ENCODE measurements around the gene IL10RB.

The IL10RB gene

DNA sequence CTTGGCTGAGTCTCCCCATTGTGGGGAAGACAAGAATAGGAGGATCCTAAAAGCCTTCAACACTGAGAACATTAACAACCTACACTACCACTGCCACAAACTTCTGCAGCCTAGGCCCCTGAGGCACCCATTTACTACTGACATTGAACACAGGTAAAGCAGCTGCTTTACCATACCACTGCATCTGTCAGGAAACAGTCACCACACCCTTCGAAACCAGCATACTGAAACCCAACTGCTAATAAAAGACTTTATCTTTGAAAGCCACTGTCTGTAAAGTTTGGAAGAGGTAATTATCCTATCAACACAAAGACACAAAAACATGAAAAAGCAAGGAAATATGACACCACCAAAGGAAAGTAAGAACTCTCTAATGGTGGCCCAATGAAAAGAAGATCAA is 66.0 kb downstream of the IL10RB start:
- no peak for DNase-seq (ENCODE audit: low spot score)

DNA sequence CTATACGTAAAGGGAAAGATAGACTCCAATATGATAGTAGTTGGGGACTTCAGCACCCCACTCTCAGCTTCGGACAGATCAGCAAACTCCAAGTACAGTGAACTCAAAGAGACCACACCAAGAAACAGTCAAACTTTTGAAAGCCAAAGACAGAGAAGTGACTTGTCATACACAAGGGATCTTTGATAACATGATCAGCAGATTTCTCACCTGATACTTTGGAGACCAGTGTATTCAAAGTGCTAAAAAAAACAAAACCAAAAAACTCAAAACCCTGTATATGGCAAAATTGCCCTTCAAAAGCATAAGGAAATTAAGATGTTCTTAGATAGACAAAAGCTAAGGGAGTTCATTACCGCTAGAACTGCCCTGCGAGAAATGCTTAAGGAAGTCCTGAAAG is 68.0 kb downstream of the IL10RB start:
- no peak for DNase-seq (ENCODE audit: low spot score)

DNA sequence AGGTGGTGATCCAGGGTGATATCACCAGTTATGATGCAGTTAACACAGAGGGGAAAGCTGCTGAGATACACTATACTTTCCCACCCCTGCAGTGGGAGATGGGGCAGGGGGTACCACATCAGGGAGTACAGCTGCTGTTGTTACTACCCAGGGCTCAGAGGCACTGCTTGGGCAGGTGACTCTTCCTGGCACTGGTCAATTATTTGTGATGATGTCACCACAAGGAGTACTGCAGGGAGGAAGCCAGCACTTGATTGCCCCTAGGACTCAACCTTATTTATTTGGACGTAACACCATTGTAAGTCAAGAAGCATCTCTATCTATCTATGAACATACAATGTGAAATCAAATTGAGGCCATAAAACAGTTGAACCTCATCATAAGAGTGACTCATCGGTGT is 68.7 kb downstream of the IL10RB start:
- no peak for DNase-seq (ENCODE audit: low spot score)

DNA sequence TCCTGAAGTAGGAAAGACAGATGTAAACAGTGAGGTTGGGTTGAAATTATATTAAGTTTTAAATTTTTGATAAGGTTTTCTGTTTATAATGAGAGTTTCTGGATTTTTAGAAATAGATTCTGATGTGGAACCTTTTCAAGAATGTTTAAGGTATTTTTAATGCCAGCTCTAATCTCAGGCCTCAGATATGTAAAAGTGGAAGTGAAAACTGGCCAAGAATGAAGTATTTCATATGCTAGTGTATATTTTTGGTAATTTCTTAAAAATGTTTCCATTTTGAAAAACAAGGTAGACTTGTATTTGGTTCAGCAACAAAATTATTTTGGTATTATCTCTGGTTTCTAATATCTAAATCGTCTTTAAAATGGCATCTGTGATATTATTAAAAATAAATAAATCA is 73.0 kb downstream of the IL10RB start:
- DNase-seq (ENCODE audit: low spot score), result no peak

DNA sequence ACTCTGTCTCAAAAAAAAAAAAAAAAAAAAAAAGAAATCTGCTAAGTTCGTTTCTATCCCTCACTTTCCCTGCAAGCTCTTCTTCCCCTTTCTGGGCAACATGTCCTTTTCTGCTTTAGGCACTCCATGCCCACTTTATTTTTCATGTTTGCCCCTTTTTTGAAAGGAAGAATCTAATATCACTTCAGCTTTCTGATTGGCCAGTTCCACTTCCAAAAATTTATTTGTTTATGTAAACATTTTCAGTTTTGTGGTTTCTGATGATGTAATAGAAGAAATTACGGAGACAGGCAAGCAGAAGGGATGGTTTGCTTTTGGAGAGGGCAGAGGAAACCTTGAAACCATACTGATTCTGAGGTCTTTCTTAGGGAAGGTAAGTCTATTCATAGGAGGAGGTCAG is 73.8 kb downstream of the IL10RB start:
- no peak for DNase-seq (ENCODE audit: low spot score)

DNA sequence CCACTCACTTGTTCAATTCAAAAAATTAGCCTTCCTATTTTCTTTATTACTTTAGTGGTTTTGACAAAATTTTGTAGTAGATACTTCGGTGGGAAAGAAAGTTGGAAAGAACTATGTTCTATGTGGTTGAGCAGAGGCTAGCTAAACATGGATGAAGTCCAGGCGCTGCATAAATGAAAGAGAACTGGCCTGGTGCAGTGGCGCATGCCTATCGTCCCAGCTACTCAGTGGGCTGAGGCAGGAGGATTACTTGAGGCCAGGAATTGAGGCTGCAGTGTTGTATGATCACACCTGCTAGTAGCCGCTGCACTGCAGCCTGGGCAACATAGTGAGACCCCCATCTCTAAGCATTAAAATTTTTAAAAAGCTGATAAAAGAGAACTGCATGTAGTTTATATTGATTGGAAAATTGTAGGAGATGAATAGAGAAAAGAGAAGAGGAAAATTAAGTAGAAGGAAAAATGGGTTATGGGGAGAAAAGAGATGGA is 79.6 kb downstream of the IL10RB start:
- DNase-seq (ENCODE audit: low spot score), result no peak
